Panc1 (cell line): Measurements from ENCODE around the gene EDC3.

ENCODE experiments used
- POLR2AphosphoS5 ChIP-seq: IDR thresholded peaks from 2 replicates; pipeline ENCODE4 v1.6.1; 2012; ENCODE audit warnings: mild to moderate bottlenecking, low read depth, low read length, moderate library complexity
- TF ChIP-seq, protein P1 (sequence below): fragments of 450-650 bp; IDR thresholded peaks from 2 replicates; pipeline ENCODE4 v1.5.1; 2017; ENCODE audit warnings: mild to moderate bottlenecking

- no peak for TF ChIP-seq POLR2AphosphoS5
- TF ChIP-seq, protein P1, sequence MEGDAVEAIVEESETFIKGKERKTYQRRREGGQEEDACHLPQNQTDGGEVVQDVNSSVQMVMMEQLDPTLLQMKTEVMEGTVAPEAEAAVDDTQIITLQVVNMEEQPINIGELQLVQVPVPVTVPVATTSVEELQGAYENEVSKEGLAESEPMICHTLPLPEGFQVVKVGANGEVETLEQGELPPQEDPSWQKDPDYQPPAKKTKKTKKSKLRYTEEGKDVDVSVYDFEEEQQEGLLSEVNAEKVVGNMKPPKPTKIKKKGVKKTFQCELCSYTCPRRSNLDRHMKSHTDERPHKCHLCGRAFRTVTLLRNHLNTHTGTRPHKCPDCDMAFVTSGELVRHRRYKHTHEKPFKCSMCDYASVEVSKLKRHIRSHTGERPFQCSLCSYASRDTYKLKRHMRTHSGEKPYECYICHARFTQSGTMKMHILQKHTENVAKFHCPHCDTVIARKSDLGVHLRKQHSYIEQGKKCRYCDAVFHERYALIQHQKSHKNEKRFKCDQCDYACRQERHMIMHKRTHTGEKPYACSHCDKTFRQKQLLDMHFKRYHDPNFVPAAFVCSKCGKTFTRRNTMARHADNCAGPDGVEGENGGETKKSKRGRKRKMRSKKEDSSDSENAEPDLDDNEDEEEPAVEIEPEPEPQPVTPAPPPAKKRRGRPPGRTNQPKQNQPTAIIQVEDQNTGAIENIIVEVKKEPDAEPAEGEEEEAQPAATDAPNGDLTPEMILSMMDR = peak; percentile 98
Observed at GRCh38 chr15:74620636-74621545, 74.9 kb downstream of the EDC3 start.
